Adrenal gland (tissue), 12 donors: Measurements from ENCODE around the gene ADAMTS18. TPM values are rescaled to one million over a fixed set of nuclear protein-coding genes. Genes with fewer than 3 reads are reported as not detected.

Experiments used
- DNase-seq, 7 donors: peaks; one replicate each; pipeline ENCODE4 v3.0.0-alpha.2; 2019 to 2020
- H3K27ac ChIP-seq, 5 donors: fragments of 200-600 bp; sonication (generic) in 4 of 5; 1 replicate in 3 of 5; 2 replicates in 2 of 5; pipeline versions ENCODE4 v1.5.1 to v1.8.0; 2016 to 2020; ENCODE audit warnings: mild to moderate bottlenecking in 1 of 5
- H3K27me3 ChIP-seq: fragments of 200-600 bp; 2 replicates; pipeline ENCODE4 v1.8.0; 2021
- H3K36me3 ChIP-seq, 2 donors: fragments of 200-600 bp; replicated peaks in 1 of 2; 1 replicate in 1 of 2; 2 replicates in 1 of 2; pipeline versions ENCODE4 v1.5.1 to v1.8.0; 2018 to 2022
- H3K4me1 ChIP-seq, 2 donors: fragments of 200-600 bp; replicated peaks in 1 of 2; 1 replicate in 1 of 2; 2 replicates in 1 of 2; pipeline versions ENCODE4 v1.5.1 to v1.8.0; 2018 to 2021
- H3K4me3 ChIP-seq, 4 donors: fragments of 200-600 bp; sonication (generic) in 3 of 4; one replicate each; pipeline ENCODE4 v1.5.1; 2016 to 2018
- H3K9me3 ChIP-seq, 3 donors: fragments of 200-600 bp; sonication (generic) in 1 of 3; replicated peaks in 1 of 3; 1 replicate in 2 of 3; 2 replicates in 1 of 3; pipeline versions ENCODE4 v1.5.1 to v1.8.0; 2016 to 2021
- POLR2A ChIP-seq, 2 donors: fragments of 450-650 bp; IDR thresholded peaks; one replicate each; pipeline ENCODE4 v1.6.1; 2017; ENCODE audit warnings: antibody characterized with exemption in 2 of 2, mild to moderate bottlenecking in 2 of 2, moderate library complexity in 1 of 2
- WGBS, 4 donors: extraction: QIAGEN DNeasy Blood & Tissue Kit in 2 of 4; methylation state at CpG; one replicate each; pipeline versions ENCODE4 v1.1.5 to v1.1.7; 2013 to 2017; 5-methylcytosine and 5-hydroxymethylcytosine counted together
- intact Hi-C, 2 donors: fragments of 100-400 bp; cut with DNase I; formaldehyde crosslinking; loops; one replicate each; pipeline versions ENCODE4 v1.14.1 to v1.15.0; 2022 to 2023
- polyA plus RNA-seq, 3 donors: library from polyadenylated mRNA; stranded (reverse); fragments of 200-250 nt in 2 of 3; fragments of 350-450 nt in 1 of 3; fragmentation: Illumina TruSeq in 1 of 3; extraction: RNeasy Lipid Tissue Mini Kit (QIAGEN cat#74804) in 1 of 3; gene quantifications; one replicate each; pipeline ENCODE4 v1.2.3, GENCODE V29; 2013 to 2014
- total RNA-seq, 9 donors: library from RNA; depleted of rRNA in 4 of 9; stranded (reverse); fragments of >200 nt in 4 of 9; fragments of 120-200 nt in 1 of 9; fragmentation: NEBNext Ultra II Directional in 1 of 9; extraction: Animal tissue kit (Norgen Biotek cat#: 25700) in 1 of 9; gene quantifications; one replicate each; pipeline versions ENCODE4 v1.1.0 to v1.2.4, GENCODE V29; 2013 to 2023
- TF ChIP-seq, protein P1 (sequence below), 6 experiments: fragments of 450-650 bp in 4 of 6; fragments of 200-600 bp in 2 of 6; sonication (generic) in 1 of 6; IDR thresholded peaks; 1 replicate in 5 of 6; 2 replicates in 1 of 6; pipeline versions ENCODE4 v1.5.1 to v1.8.0; 2016 to 2021; ENCODE audit warnings: antibody characterized with exemption in 6 of 6, mild to moderate bottlenecking in 2 of 6, moderate library complexity in 1 of 6
- donor health status: healthy with polysubstance abuse.
- donor health status: Bipolar disorder and iron deficiency.
- donor health status: DM: yes; HTN: yes; CAD: no.
- donor health status: DM: no; HTN: no; CAD: no.
- donor health status: DM: no; HTN: no; CAD: no.
- donor health status: DM: yes; HTN: yes; CAD: no.

The ADAMTS18 gene
- total and polyA plus RNA-seq, 12 donors: 0.10 to 0.32 (median 0.11) TPM; not detected in 9

DNA sequence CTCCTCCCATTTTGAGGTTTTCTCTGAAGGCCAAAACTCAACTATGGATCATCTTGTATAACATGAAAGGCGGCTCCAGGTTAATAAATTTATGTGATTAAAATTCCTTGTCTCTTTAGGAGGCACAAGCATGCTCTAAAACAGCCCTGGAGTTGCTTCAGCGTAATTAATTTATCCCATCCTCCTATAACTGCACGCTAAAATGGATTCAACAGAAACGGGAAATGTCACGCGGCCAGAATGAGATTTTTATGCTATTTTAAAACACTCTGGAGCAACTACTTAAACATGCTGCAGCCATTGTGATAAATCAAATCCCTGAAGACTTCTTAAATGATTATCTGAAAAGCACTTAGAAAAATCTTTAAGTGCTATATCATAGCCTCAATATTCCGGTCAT is 106.6 kb downstream of the ADAMTS18 start:
- Histone ChIP-seq H3K27ac (no peak overlapping the region), H3K9me3 (no peaks in the 10 kb centered on the region), H3K27me3 (no peaks in the 10 kb centered on the region), H3K36me3 (no peaks in the 10 kb centered on the region), H3K4me1 (no peaks in the 10 kb centered on the region), H3K4me3 (no peak overlapping the region)
- intact Hi-C loops: no loop called here
- 71 to 75% (median 74%) methylated on average over 7 of the region's 7 CpGs for WGBS, 4 donors
- DNase-seq: no peak
- TF ChIP-seq, protein P1, sequence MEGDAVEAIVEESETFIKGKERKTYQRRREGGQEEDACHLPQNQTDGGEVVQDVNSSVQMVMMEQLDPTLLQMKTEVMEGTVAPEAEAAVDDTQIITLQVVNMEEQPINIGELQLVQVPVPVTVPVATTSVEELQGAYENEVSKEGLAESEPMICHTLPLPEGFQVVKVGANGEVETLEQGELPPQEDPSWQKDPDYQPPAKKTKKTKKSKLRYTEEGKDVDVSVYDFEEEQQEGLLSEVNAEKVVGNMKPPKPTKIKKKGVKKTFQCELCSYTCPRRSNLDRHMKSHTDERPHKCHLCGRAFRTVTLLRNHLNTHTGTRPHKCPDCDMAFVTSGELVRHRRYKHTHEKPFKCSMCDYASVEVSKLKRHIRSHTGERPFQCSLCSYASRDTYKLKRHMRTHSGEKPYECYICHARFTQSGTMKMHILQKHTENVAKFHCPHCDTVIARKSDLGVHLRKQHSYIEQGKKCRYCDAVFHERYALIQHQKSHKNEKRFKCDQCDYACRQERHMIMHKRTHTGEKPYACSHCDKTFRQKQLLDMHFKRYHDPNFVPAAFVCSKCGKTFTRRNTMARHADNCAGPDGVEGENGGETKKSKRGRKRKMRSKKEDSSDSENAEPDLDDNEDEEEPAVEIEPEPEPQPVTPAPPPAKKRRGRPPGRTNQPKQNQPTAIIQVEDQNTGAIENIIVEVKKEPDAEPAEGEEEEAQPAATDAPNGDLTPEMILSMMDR (IDR thresholded peaks at IDR 0.05): no peak
- TF ChIP-seq POLR2A (IDR thresholded peaks at IDR 0.05): no peak

DNA sequence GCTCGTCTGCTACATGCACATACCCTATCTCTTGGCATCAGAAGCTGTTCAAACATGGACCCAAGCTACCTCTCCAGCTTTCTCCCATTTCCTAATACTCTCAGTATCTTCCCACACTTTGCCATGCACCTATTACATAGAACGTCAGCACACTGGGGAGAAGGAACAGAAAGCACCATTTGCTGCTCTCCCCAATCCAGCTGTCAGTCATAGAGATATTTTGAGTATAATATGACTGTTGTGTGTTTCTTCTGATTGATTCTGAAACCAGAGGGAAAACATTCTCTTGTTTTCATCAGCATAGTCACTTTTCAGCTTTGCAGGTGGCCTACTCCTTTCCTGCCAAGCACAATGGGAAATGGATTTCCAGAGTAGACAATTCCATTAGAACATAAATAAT is 107.1 kb downstream of the ADAMTS18 start:
- H3K4me1 ChIP-seq: no peaks in the 10 kb centered on the region
- H3K27ac ChIP-seq: no peak overlapping the region
- intact Hi-C loops: no loop called here
- TF ChIP-seq, protein P1 (IDR thresholded peaks at IDR 0.05): no peak
- no peak for TF ChIP-seq POLR2A (IDR thresholded peaks at IDR 0.05)
- H3K27me3 ChIP-seq: no peaks in the 10 kb centered on the region
- 63 to 85% (median 70%) methylated on average over 2 of the region's 2 CpGs for WGBS, 4 donors
- no peak for DNase-seq
- H3K36me3 ChIP-seq: no peaks in the 10 kb centered on the region
- H3K9me3 ChIP-seq: no peaks in the 10 kb centered on the region
- no peak overlapping the region for H3K4me3 ChIP-seq

DNA sequence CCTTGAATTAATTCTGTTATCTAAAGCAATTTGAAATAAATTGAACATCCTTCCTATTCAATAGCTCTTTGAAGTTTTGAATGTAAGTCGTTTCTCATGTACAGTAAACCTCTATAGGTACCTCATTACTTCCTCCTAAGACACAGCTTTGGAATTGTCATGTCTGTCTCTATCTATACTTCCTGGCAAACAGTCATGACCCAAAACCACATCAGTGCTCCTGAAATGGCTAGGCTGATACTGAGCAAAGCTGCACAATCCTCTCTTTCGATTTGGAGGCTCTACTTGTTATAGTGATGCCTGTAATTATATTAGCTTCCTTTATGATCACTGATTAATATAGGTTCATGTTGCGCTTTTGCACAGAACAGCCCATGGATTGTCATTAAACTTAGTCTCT is 110.1 kb downstream of the ADAMTS18 start:
- no peaks in the 10 kb centered on the region for H3K9me3 ChIP-seq
- 58 to 66% (median 63%) methylated on average over 3 of the region's 3 CpGs for WGBS, 4 donors
- intact Hi-C loops: no loop called here
- H3K27ac ChIP-seq: no peak overlapping the region
- no peaks in the 10 kb centered on the region for H3K4me1 ChIP-seq
- H3K4me3 ChIP-seq: no peak overlapping the region
- no peak for TF ChIP-seq POLR2A (IDR thresholded peaks at IDR 0.05)
- TF ChIP-seq, protein P1 (IDR thresholded peaks at IDR 0.05): no peak
- H3K27me3 ChIP-seq: no peaks in the 10 kb centered on the region
- no peak for DNase-seq
- no peaks in the 10 kb centered on the region for H3K36me3 ChIP-seq

DNA sequence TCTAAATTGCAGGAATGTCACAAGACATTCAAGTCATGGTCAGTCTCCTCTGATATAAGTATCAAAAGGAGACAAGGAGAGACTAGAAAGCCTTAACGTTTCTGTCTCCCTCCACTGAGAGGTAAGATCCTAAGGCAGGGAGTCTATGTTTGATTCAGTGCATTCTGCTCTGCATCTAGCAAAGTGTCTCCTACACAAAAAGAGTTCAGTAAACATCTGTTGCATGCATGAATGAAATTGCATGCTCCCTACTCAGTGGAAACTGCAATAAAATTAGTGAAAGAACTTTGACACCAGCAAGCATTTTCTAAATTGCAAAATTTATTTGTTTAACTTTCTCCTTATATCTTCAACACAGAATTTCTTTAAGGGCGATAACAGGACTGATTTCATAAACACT is 111.1 kb downstream of the ADAMTS18 start:
- Histone ChIP-seq H3K36me3 (no peaks in the 10 kb centered on the region), H3K4me1 (no peaks in the 10 kb centered on the region), H3K4me3 (no peak overlapping the region), H3K9me3 (no peaks in the 10 kb centered on the region), H3K27ac (no peak overlapping the region), H3K27me3 (no peaks in the 10 kb centered on the region)
- TF ChIP-seq, protein P1 (IDR thresholded peaks at IDR 0.05): no peak
- TF ChIP-seq POLR2A (IDR thresholded peaks at IDR 0.05): no peak
- WGBS, 4 donors: 41 to 59% (median 46%) methylated on average over 2 of the region's 2 CpGs
- intact Hi-C loops: no loop called here
- DNase-seq: no peak
